ENCODE results near the gene GSDMA.
"Not testable (repeated sequence)": the region's sequence is repeated elsewhere in the genome, so short reads cannot be mapped to it uniquely, and the experiment has no call there.

The GSDMA gene

DNA sequence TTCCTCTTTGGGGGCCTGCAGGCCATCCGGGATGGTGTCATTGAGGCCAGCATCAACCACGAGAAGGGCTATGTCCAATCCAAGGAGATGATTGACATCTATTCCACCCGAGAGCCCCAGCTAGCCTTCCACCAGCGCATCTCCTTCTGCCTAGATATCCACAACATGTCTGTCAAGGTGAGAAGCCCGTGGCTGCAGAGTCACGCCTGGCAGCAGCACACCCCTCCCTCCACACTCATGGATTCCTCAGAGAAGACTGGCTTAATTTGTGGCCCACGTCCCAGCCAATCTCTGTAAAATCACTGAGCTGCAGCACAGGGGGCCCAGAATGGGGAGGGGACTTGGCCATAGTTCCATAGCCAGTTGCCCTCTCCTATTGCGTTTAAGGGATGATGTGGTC lies 33.4 kb downstream of the GSDMA start:
- DNase-seq (ENCODE audit: low read depth in 2 of 3, low spot score in 2 of 3): no peak

DNA sequence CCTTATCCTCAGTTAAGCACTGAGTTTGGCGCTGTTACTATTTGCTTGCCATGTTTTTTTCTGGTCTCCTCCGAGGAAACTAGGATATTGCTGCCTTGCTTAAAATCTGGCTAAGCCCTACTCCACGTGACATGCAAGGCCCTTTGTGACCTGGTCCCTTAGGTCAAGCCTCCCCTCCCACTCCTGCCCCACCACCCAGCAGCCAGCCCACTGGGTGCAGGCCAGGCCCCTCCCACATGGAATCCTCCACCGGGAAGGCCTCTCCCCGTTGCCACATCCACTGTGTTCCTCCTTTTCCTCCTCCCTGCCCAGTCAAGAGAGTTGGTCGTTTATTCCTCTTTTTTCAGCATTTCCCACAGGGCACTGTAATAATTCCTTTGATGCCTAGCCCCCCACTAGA lies 34.0 kb downstream of the GSDMA start:
- DNase-seq (ENCODE audit: low read depth in 2 of 3, low spot score in 2 of 3): no peak

DNA sequence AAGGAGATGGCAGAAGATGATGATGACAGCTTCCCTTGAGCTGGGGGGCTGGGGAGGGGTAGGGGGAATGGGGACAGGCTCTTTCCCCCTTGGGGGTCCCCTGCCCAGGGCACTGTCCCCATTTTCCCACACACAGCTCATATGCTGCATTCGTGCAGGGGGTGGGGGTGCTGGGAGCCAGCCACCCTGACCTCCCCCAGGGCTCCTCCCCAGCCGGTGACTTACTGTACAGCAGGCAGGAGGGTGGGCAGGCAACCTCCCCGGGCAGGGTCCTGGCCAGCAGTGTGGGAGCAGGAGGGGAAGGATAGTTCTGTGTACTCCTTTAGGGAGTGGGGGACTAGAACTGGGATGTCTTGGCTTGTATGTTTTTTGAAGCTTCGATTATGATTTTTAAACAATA lies 34.7 kb downstream of the GSDMA start:
- no peak for DNase-seq (ENCODE audit: low read depth in 2 of 3, low spot score in 2 of 3)

DNA sequence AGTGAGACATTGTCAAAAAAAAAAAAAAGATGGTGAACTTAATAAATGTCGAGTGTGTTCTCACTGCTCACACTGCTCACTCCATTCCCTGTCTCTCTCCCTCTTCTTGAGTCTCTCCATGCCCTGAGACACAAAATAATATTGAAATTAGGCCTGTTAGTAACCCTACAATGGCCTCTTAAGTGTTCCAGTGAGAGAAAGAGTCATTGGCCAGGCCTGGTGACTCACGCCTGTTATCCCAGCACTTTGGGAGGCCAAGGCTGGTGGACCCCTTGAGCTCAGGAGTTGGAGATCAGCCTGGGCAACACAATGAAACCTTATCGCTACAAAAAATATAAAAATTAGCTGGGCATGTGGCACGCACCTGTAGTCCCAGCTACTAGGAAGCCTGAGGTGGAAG lies 36.3 kb downstream of the GSDMA start:
- no peak for DNase-seq (ENCODE audit: low read depth in 2 of 3, low spot score in 2 of 3)

DNA sequence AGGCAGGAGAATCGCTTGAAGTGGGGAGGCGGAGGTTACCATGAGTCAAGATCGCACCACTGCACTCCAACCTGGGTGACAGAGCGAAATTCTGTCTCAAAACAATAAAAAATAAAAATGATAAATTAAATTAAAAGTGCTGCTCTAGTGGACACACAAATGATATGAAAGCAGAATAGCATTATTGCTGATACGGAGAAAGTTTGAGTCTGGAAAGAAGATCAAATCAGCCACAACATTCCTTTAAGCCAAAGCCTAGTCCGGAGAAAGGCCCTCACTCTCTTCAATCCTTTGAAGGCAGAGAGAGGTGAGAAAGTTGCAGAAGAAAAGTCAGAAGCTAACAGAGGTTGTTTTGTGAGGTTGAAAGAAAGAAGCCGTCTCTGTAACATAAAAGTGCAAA lies 37.4 kb downstream of the GSDMA start:
- no peak for DNase-seq (ENCODE audit: low read depth in 2 of 3, low spot score in 2 of 3)

DNA sequence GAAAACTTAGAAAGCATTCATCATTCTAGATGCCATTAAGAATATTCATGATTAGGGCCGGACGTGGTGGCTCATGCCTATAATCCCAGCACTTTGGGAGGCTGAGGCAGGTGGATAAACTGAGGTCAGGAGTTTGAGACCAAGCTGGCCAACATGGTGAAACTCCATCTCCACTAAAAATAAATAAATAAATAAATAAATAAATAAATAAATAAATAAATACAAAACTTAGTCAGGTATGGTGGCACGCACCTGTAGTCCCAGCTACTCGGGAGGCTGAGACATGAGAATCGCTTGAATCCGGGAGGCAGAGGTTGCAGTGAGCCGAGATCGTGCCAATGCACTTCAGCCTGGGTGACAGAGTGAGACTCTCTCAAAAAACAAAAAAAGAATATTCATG lies 38.5 kb downstream of the GSDMA start:
- DNase-seq (ENCODE audit: low read depth in 2 of 3, low spot score in 2 of 3): not testable (repeated sequence)

DNA sequence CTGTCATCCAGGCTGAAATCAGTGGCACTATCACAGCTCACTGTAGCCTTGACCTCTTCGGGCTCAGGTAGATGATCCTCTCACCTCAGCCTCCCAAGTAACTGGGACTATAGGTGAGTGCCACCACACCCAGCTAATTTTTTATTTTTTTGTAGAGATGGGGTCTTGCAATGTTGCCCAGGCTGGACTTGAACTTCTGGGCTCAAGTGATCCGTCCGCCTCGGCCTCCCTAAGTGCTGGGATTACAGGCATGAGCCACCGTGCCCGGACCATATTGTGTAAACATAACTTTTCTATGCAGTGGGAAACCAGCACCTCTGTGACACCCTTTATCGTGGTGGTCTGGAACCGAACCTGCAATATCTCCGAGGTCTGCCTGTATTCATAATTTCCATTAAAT lies 41.3 kb downstream of the GSDMA start:
- DNase-seq (ENCODE audit: low read depth in 2 of 3, low spot score in 2 of 3): no peak

DNA sequence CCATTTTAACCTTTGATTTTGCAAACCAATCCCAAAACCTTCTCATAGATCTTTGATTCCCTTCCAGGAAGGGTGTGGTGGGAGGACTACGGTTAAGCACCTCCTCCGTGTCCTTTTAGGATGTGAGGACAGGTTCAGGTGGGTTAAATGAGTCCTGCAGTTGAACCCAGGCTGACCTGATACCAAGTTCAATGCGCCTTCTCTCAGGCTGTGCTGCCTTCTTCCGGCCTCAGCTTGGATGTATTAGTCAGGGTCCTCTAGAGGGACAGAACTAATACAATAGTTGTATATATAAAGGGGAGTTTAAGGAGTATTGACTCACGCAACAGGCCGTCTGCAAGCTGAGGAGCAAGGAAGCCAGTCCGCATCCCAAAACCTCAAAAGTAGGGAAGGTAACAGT lies 41.9 kb downstream of the GSDMA start:
- no peak for DNase-seq (ENCODE audit: low read depth in 2 of 3, low spot score in 2 of 3)

DNA sequence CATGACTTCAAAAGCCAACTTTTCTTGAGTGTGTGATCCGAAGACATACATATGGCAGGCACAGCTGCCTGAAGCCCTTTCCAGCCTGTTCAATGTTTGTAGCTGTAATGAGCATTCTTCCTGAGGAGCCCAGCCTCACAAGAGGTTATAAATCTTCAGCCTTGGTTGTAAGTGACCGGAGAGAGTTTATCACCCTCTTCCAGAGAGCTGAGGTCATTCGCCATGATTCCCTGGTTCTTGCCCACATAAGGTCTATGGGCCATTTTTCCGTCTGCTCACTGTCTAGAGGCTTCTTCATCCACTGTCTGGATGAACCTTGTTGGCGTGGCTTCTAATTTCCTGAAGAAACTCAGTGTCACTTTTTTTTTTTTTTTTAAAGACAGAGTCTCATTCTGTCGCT lies 42.7 kb downstream of the GSDMA start:
- no peak for DNase-seq (ENCODE audit: low read depth in 2 of 3, low spot score in 2 of 3)

DNA sequence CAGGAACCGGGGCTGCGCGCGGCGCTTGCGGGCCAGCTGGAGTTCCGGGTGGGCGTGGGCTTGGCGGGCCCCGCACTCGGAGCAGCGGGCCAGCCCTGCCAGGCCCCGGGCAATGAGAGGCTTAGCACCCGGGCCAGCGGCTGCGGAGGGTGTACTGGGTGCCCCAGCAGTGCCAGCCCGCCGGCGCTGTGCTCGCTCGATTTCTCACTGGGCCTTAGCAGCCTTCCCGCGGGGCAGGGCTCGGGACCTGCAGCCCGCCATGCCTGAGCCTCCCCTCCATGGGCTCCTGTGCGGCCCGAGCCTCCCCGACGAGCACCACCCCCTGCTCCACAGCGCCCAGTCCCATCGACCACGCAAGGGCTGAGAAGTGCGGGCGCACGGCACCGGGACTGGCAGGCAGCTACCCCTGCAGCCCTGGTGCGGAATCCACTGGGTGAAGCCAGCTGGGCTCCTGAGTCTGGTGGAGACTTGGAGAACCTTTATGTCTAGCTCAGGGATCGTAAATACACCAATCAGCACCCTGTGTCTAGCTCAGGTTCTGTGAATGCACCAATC lies 48.2 kb downstream of the GSDMA start:
- not testable (repeated sequence) for DNase-seq (ENCODE audit: low read depth in 2 of 3, low spot score in 2 of 3)

DNA sequence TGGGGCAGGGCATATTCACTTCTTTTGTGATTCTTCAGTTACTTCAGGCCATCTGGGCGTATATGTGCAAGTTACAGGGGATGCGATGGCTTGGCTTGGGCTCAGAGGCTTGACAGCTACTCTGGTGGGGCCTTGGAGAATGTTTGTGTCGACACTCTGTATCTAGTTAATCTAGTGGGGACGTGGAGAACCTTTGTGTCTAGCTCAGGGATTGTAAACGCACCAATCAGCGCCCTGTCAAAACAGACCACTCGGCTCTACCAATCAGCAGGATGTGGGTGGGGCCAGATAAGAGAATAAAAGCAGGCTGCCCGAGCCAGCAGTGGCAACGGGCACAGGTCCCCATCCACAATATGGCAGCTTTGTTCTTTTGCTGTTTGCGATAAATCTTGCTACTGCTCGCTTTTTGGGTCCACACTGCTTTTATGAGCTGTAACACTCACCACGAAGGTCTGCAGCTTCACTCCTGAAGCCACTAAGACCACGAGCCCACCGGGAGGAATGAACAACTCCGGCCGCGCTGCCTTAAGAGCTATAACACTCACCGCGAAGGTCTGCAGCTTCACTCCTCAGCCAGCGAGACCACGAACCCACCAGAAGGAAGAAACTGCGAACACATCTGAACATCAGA lies 49.3 kb downstream of the GSDMA start:
- DNase-seq (ENCODE audit: low read depth in 2 of 3, low spot score in 2 of 3): not testable (repeated sequence)

DNA sequence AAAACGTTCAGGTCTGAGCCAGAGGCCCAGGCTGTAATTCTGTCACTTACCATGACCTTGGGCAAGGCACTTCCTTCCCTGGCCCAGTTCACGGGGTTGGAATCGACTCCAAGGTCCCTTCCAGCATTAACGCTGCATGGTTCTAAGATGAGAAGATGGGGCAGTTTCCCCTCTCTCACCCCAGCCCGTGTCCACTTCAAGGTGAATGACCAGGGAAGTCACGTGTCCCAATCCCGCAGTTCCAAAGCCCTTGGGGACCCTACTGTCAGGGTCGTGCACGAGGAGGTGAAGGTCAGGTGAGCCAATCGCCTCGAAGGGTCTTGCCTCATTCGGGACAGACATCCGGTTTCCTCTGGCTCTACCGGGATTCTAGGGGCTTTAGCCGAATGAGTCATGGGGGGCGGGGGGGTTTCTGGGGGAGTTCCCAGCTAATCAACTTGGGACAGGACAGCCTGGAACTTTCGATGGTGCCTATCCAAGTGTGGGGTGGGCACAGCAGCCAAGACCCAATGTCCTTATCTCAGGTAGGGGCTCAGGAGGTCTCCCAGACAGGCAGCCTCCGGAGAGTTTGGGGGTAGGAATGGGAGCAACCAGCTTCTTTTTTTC lies 51.7 kb downstream of the GSDMA start:
- DNase-seq (ENCODE audit: low read depth in 2 of 3, low spot score in 2 of 3): no peak

DNA sequence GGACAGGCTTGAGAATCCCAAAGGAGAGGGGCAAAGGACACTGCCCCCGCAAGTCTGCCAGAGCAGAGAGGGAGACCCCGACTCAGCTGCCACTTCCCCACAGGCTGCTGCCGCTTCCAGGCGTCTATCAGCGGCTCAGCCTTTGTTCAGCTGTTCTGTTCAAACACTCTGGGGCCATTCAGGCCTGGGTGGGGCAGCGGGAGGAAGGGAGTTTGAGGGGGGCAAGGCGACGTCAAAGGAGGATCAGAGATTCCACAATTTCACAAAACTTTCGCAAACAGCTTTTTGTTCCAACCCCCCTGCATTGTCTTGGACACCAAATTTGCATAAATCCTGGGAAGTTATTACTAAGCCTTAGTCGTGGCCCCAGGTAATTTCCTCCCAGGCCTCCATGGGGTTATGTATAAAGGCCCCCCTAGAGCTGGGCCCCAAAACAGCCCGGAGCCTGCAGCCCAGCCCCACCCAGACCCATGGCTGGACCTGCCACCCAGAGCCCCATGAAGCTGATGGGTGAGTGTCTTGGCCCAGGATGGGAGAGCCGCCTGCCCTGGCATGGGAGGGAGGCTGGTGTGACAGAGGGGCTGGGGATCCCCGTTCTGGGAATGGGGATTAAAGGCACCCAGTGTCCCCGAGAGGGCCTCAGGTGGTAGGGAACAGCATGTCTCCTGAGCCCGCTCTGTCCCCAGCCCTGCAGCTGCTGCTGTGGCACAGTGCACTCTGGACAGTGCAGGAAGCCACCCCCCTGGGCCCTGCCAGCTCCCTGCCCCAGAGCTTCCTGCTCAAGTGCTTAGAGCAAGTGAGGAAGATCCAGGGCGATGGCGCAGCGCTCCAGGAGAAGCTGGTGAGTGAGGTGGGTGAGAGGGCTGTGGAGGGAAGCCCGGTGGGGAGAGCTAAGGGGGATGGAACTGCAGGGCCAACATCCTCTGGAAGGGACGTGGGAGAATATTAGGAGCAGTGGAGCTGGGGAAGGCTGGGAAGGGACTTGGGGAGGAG lies 52.5 kb downstream of the GSDMA start, which contains the start of gene CSF3:
Gene CSF3, plus strand, starts transcription at position 436 of the 993 bp plus-strand sequence. Its CDS starts 35 bp downstream, at position 471.
- DNase-seq (ENCODE audit: low read depth in 2 of 3, low spot score in 2 of 3): no peak

DNA sequence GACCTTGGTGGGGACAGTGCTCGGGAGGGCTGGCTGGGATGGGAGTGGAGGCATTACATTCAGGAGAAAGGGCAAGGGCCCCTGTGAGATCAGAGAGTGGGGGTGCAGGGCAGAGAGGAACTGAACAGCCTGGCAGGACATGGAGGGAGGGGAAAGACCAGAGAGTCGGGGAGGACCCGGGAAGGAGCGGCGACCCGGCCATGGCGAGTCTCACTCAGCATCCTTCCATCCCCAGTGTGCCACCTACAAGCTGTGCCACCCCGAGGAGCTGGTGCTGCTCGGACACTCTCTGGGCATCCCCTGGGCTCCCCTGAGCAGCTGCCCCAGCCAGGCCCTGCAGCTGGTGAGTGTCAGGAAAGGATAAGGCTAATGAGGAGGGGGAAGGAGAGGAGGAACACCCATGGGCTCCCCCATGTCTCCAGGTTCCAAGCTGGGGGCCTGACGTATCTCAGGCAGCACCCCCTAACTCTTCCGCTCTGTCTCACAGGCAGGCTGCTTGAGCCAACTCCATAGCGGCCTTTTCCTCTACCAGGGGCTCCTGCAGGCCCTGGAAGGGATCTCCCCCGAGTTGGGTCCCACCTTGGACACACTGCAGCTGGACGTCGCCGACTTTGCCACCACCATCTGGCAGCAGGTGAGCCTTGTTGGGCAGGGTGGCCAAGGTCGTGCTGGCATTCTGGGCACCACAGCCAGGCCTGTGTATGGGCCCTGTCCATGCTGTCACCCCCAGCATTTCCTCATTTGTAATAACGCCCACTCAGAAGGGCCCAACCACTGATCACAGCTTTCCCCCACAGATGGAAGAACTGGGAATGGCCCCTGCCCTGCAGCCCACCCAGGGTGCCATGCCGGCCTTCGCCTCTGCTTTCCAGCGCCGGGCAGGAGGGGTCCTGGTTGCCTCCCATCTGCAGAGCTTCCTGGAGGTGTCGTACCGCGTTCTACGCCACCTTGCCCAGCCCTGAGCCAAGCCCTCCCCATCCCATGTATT lies 53.5 kb downstream of the GSDMA start:
- DNase-seq (ENCODE audit: low read depth in 2 of 3, low spot score in 2 of 3): no peak

DNA sequence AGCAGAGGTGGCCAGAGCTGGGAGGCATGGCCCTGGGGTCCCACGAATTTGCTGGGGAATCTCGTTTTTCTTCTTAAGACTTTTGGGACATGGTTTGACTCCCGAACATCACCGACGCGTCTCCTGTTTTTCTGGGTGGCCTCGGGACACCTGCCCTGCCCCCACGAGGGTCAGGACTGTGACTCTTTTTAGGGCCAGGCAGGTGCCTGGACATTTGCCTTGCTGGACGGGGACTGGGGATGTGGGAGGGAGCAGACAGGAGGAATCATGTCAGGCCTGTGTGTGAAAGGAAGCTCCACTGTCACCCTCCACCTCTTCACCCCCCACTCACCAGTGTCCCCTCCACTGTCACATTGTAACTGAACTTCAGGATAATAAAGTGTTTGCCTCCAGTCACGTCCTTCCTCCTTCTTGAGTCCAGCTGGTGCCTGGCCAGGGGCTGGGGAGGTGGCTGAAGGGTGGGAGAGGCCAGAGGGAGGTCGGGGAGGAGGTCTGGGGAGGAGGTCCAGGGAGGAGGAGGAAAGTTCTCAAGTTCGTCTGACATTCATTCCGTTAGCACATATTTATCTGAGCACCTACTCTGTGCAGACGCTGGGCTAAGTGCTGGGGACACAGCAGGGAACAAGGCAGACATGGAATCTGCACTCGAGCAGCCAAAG lies 54.7 kb downstream of the GSDMA start:
- no peak for DNase-seq (ENCODE audit: low read depth in 2 of 3, low spot score in 2 of 3)

DNA sequence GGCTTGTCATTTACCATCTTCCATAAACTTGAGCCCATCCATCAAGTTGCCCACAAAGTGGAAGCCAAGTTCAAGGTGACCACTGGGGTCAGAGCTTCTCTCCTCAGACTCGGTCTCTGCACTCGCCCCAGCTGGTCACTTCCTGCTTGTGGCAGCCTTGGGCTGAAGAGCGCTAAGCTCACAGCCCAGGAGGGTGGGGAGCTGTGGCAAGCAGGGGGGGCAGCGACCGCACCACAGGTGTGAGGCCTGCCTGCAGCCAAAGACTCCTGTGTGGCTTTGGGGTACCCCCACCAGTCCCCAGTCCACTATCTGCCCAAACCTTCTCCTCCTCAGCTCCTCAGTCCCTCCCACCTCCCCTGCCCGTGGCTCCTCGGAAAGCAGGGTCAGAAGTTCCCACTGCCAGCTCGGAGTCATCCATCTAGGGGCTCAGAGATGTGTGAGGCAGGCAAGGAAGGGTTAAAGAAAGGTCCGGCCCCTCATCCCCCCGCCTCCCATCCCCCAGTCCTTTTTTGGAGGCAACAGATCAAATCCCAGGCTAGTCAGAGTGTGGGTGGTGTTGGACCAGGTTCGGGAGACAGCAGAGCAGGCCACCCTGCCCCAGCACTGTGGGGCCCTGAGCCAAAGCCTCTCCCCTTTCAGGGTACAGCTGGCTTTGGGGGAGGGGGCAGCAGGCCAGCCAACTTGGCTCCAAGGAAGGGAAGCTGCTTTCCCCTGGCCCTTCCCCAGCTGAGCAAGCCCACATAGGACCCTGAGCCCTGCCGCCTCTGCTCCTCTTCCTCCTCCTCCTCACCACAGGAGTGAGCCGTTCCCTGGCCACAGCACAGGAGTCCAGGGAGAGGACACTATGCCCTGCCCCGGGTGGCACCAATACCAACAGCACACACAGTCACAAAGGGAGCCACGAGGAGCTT lies 55.7 kb downstream of the GSDMA start:
- no peak for DNase-seq (ENCODE audit: low read depth in 2 of 3, low spot score in 2 of 3)

DNA sequence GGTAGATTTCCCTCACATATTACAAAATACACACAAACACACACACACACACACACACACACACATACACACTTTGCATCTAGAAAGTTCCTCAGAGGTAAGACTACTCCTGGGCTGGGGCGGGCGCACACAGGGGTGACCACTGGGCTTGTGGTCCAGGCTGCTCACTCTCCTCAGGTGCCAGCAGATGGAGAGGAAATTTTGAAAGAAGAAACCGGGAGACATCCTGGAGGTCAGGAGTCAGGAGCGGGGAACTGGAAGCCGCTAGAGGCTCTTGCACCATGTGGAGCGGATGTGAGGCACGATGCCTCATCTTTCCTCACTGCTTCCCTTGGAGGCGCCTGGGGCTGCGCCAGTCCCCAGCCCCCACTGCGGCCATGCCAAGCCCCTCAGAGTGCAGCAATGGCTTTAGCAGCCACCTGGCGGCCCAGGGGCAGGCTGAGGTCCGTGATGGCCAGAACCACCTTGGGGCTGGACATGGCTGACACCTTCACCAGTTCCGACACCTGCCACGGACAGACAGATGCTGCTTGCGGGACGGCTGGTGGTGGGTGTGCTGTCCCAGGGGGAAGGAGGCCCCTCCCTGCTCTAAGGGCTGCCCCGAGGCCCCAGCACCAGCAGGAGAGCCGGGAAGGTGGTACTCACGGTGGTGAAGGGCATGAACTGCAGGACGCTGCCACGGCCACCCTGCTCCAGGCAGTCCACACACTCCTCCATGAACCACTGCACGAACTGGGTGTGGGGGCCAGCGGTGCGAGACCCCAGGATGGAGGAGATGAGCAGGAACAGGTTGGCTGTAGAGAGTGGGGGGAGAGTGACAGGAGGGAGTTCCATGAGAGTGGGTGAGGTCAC lies 56.6 kb downstream of the GSDMA start:
- no peak for DNase-seq (ENCODE audit: low read depth in 2 of 3, low spot score in 2 of 3)

DNA sequence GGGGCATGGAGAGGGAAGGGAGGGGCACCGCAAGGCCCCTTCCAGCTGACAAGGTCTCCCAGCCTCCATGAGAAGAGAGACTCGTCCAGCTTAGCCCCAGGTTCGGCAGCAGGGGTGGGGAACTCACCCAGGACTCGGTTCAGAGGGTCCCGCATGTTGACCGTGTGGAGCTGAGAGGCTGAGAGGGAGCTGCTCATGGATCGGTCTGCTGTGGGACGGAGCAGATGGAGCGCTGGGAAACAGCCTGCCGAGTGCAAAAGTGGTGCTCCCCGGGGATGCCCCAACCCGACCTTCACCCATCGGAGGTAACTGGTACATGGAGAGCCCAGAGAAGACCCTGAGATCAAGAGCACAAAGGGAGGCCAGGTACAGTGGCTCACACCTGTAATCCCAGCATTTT lies 57.3 kb downstream of the GSDMA start:
- DNase-seq (ENCODE audit: low read depth in 2 of 3, low spot score in 2 of 3): no peak

Measured in activated CD8-positive, alpha-beta memory T cell treated with anti-CD3 and anti-CD28 coated beads for 48 hours (primary cell).